IPS-18a (cell line): ENCODE measurements around the gene ZNF205.
"Not testable (repeated sequence)": the region's sequence is repeated elsewhere in the genome, so short reads cannot be mapped to it uniquely, and the experiment has no call there.

Experiments used
- H3K27ac ChIP-seq: one replicate; pipeline ENCODE4 v1.5.1; 2013; ENCODE audit warnings: low read length
- H3K27me3 ChIP-seq: one replicate; pipeline ENCODE4 v1.6.1; 2013; ENCODE audit warnings: mild to moderate bottlenecking, low read length; ENCODE audit not compliant: control insufficient read depth, insufficient read depth
- H3K36me3 ChIP-seq: one replicate; pipeline ENCODE4 v1.6.1; 2013; ENCODE audit warnings: low read depth, low read length; ENCODE audit not compliant: control insufficient read depth
- H3K4me1 ChIP-seq: one replicate; pipeline ENCODE4 v1.6.1; 2013; ENCODE audit warnings: low read depth, low read length; ENCODE audit not compliant: control insufficient read depth
- H3K4me3 ChIP-seq: one replicate; pipeline ENCODE4 v1.5.1; 2013; ENCODE audit warnings: low read length
- H3K9ac ChIP-seq: one replicate; pipeline ENCODE4 v1.6.1; 2013; ENCODE audit warnings: mild to moderate bottlenecking, low read length, moderate library complexity
- H3K9me3 ChIP-seq: one replicate; pipeline ENCODE4 v1.6.1; 2013; ENCODE audit warnings: low read depth, low read length; ENCODE audit not compliant: control insufficient read depth

The ZNF205 gene

DNA sequence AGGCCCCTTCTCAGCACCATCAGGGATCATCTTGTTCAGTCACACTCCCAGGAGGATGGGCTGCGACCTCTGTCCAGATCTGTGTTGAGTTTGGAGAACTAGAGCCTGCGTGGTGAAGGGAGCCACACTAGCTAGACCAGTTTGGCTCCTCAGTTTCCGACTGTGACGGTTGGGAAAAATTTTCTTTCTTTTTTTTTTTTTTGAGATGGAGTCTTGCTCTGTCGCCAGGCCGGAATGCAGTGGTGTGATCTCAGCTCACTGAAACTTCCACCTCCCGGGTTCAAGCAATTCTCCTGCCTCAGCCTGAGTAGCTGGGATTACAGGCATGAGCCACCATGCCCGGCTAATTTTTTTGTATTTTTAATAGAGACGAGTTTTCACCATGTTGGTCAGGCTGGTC is 27.2 kb downstream of the ZNF205 start:
- H3K27me3 ChIP-seq, H3K4me1 ChIP-seq, H3K4me3 ChIP-seq, H3K9me3 ChIP-seq, H3K36me3 ChIP-seq, H3K9ac ChIP-seq, H3K27ac ChIP-seq: not testable (repeated sequence)

DNA sequence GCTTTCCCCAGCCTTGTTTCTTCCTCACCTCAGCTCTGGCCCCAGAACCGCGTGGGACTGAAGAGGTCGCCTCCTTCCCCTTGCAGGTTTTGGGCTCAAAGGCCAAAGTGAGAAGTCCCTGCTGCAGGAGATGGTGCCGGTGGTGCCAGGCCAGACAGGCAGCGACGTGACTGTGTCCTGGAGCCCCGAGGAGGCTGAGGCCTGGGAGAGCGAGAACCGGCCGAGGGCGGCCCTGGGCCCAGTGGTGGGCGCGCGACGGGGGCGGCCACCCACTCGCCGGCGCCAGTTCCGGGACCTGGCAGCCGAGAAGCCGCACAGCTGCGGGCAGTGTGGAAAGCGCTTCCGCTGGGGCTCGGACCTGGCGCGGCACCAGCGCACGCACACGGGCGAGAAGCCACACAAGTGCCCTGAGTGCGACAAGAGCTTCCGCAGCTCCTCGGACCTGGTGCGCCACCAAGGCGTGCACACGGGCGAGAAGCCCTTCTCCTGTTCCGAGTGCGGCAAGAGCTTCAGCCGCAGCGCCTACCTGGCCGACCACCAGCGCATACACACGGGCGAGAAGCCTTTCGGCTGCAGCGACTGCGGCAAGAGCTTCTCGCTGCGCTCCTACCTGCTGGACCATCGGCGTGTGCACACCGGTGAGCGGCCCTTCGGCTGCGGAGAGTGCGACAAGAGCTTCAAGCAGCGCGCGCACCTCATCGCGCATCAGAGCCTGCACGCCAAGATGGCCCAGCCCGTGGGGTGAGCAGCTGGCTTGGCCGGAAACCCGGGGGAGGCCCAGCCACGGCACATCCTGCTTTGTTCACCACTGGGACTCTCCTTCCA is 28.4 kb downstream of the ZNF205 start:
- H3K4me3 ChIP-seq: no peak overlapping the region
- no peaks in the 10 kb centered on the region for H3K4me1 ChIP-seq
- H3K27ac ChIP-seq: no peak overlapping the region
- H3K9ac ChIP-seq: no peak overlapping the region
- no peaks in the 10 kb centered on the region for H3K27me3 ChIP-seq
- no peaks in the 10 kb centered on the region for H3K36me3 ChIP-seq
- no peaks in the 10 kb centered on the region for H3K9me3 ChIP-seq

DNA sequence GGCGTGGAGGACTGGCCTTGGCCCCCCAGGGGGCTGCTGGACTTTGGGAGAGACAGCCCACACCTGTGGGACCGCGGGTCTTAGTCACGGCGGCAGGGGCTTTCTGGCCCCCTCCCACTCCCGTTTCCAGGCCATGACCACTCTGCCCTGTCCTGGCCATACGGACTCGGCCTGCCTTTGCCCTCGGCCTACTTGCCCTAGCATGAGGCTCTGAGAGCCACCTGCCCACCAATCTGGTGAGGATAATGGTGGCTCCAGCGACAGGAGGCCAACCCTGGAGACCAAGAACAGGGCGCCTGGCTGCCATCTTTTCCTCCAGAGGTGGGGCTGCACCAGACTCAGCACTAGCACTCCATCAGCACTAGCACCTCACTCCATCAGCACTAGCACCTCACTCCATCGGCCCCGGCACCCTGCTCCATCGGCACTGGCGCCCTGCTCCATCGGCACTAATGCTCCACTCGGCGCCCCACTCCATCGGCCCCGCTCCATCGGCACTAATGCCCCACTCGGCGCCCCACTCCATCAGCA is 29.5 kb downstream of the ZNF205 start:
- no peaks in the 10 kb centered on the region for H3K27me3 ChIP-seq
- H3K9ac ChIP-seq: no peak overlapping the region
- H3K4me1 ChIP-seq: no peaks in the 10 kb centered on the region
- no peak overlapping the region for H3K27ac ChIP-seq
- no peaks in the 10 kb centered on the region for H3K36me3 ChIP-seq
- H3K4me3 ChIP-seq: no peak overlapping the region
- H3K9me3 ChIP-seq: no peaks in the 10 kb centered on the region

DNA sequence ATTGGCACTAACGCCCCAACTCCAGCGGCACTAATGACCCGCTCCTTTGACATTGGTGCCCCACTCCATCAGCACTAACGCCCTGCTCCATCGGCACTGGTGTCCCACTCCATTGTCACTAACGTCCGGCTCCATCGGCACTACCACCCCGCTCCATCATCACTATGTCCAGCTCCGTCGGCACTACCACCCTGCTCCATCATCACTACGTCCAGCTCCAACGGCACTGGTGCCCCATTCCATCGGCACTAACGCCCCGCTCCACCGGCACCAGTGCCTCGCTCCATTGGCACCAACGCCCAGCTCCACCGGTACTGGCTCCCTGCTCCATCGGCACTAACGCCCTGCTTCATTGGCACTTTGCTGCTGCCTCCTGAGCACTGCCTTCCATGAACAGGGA is 29.9 kb downstream of the ZNF205 start:
- Histone ChIP-seq H3K27me3 (no peaks in the 10 kb centered on the region), H3K9ac (no peak overlapping the region), H3K4me3 (no peak overlapping the region), H3K9me3 (no peaks in the 10 kb centered on the region), H3K27ac (no peak overlapping the region), H3K36me3 (no peaks in the 10 kb centered on the region), H3K4me1 (no peaks in the 10 kb centered on the region)

DNA sequence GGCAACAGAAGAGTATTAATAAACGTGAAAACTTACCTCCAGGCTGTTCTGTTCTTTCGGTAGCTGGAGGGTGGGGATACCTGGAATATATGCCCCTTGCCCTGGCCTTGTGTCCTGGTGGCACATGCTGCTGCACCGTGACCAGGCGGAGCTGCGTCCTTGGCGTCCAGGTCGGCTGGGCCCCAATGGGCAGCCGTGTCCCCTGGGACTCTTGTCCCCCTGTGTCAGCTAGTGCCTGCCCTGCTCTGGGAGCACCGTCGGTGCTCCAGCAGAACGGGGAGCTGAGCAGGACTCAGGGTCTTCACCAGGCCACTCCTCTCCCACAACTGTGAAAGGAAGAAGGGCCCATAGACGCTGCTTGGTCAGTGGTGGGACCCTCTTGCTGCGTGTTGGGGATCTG is 30.4 kb downstream of the ZNF205 start:
- H3K9ac ChIP-seq: no peak overlapping the region
- H3K27ac ChIP-seq: no peak overlapping the region
- H3K27me3 ChIP-seq: peaks cover 3% of the 10 kb centered on the region
- no peaks in the 10 kb centered on the region for H3K9me3 ChIP-seq
- H3K4me3 ChIP-seq: no peak overlapping the region
- no peaks in the 10 kb centered on the region for H3K36me3 ChIP-seq
- no peaks in the 10 kb centered on the region for H3K4me1 ChIP-seq

DNA sequence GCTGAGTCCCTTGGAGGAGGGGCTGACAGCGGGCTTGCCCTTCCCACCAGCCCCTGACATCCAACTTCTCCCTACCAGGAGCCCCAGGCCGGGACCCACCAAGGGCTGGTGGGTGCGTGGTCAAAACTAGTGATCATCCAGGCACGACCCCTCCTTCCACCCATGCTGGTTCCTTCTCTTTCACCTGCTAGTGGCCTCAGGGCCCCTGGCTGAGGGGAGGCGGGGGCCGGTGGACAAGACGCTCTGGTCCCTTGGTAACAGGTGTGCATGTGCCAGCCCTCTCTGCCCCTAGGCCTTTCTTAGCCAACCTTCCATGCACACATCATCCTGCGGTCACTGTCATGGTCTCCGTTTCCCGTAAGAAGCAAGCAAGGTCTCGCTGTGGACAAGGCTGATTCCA is 30.8 kb downstream of the ZNF205 start:
- Histone ChIP-seq H3K27ac (no peak overlapping the region), H3K4me1 (no peaks in the 10 kb centered on the region), H3K9ac (no peak overlapping the region), H3K27me3 (peaks cover 8% of the 10 kb centered on the region), H3K36me3 (no peaks in the 10 kb centered on the region), H3K4me3 (no peak overlapping the region), H3K9me3 (no peaks in the 10 kb centered on the region)

DNA sequence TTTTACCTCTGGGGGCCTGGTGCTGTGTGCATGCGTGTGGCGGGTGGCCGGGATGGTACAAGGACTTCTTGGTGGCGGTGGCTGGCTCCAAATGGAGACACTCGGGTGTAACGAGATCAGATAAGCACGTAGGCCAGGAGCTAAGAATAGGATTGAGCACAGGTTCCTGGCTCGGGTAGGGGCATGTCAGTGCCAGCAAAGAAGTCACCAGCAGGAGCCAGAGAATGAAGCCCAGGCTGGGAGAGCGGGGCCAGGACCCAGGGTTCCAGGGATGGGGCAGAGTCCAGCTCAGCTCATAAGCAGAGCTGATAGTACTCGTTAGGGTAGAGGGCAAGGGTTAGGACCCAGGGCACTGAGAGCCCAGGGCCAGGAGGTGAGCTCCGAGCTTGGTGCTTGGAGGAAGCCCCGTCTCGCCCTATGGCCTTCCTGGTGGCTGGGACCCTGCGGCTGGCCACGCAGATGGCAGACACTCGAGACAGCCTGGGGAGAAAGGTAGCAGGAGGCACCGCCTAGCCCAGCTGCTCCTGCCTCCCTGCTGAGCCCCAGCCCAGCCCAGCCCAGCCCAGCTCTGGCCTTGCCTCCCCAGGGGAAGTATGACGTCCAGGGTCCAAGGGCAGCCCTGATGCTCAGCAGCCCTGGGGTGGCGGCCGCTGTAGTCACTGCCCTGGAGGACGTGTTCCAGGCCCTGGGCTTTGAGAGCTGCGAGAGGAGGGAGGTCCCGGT is 31.4 kb downstream of the ZNF205 start:
- Histone ChIP-seq H3K9me3 (no peaks in the 10 kb centered on the region), H3K4me1 (no peaks in the 10 kb centered on the region), H3K36me3 (no peaks in the 10 kb centered on the region), H3K27ac (no peak overlapping the region), H3K9ac (no peak overlapping the region), H3K4me3 (no peak overlapping the region), H3K27me3 (peaks cover 13% of the 10 kb centered on the region)

DNA sequence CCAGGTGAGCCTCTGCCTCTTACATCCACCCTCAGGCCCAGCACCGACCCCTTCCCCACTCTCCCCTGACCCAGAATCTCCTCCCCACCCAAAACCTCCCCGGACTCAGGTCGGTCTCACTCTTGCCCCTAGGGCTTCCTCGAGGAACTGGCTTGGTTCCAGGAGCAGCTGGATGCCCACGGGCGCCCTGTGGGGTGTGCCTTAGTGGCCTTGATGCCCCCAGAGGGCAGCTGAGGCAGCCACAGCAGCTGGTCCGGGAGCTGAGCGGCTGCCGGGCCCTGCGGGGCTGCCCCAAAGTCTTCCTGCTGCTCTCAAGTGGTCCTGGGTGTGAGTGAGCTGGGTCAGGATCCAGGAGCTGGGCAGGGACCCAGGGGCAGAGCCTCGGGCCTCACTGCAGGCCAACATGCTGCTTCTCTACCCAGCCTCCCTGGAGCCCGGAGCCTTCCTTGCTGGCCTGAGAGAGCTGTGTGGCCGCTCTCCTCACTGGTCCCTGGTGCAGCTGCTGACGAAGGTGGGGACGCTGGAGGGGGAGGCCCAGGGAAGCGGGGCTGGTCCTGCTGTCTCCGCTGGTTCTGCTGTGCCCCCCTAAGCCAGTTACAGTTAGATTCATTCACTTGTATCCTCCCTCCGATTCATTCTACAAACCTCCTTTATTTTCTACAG is 32.1 kb downstream of the ZNF205 start:
- Histone ChIP-seq H3K4me1 (no peaks in the 10 kb centered on the region), H3K27ac (no peak overlapping the region), H3K27me3 (peaks cover 20% of the 10 kb centered on the region), H3K9ac (no peak overlapping the region), H3K9me3 (no peaks in the 10 kb centered on the region), H3K36me3 (no peaks in the 10 kb centered on the region), H3K4me3 (no peak overlapping the region)

DNA sequence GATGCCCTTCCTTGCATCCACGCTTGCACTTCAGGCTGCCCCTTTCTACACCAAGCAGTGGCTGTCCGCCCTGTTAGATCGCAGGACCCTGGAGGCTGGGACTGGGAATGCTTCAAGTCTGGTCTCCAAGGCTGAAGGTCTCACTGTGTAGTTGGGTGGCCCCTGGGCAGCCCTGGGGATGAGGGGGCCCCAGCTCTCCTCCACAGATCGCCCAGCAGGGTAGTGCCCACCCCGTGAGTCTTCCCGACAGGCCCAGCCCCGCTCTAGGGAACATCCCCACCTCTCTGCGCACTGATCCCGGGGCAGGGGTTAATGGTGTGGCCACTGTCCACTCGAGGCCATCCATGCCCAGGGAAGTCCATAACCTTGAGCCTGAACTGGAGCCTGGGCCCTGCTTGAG is 32.8 kb downstream of the ZNF205 start:
- no peak overlapping the region for H3K27ac ChIP-seq

DNA sequence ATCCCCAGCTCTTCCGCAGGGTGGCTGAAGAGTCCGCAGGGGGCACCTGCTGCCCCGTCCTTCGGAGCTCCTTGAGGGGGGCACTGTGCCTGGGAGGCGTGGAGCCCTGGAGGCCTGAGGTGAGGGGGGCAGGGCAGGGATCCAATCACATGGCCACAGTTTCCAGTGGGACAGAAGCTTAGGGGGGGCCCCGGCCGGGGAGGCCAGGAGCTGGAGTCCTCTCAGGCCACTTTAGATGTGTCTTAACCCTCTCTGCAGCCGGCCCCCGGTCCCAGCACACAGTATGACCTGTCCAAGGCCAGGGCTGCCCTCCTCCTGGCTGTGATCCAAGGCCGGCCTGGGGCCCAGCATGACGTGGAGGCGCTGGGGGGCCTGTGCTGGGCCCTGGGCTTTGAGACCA is 33.3 kb downstream of the ZNF205 start:
- no peak overlapping the region for H3K4me3 ChIP-seq
- no peaks in the 10 kb centered on the region for H3K4me1 ChIP-seq

More for the DNA sequence above, 32.8 kb downstream of the ZNF205 start:
- peaks cover 20% of the 10 kb centered on the region for H3K27me3 ChIP-seq
- H3K4me1 ChIP-seq: no peaks in the 10 kb centered on the region
- H3K9me3 ChIP-seq: no peaks in the 10 kb centered on the region
- H3K4me3 ChIP-seq: no peak overlapping the region
- H3K9ac ChIP-seq: no peak overlapping the region
- H3K36me3 ChIP-seq: no peaks in the 10 kb centered on the region

DNA sequence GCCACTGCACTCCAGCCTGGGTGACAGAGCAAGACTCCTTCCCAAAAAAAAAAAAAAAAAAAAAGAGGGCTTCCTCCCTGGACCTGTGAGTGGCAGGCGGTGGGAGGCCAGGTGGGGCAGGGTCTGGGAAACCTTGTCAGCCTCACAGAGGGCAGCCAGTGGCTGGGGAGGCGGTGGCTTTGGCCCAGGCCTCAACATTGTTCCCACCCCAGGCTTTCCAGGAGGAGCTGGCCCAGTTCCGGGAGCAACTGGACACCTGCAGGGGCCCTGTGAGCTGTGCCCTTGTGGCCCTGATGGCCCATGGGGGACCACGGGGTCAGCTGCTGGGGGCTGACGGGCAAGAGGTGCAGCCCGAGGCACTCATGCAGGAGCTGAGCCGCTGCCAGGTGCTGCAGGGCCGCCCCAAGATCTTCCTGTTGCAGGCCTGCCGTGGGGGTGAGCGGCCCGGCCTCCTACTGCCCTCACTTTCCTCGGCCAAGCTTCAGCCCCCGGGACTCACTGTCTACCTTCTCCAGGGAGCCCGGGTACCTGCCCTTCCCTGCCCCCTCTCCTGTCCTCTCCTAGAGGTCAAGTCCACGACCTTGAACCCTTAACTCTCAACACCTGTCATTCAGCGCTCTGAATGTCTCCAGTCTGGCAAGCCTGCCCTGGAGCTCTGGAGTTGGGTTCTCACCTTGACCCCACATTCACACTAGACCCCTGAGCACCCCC is 34.8 kb downstream of the ZNF205 start:
- H3K4me1 ChIP-seq: no peaks in the 10 kb centered on the region
- H3K9ac ChIP-seq: no peak overlapping the region
- H3K27ac ChIP-seq: no peak overlapping the region
- no peak overlapping the region for H3K4me3 ChIP-seq
- no peaks in the 10 kb centered on the region for H3K36me3 ChIP-seq
- no peaks in the 10 kb centered on the region for H3K9me3 ChIP-seq
- H3K27me3 ChIP-seq: peaks cover 20% of the 10 kb centered on the region

More for the DNA sequence above, 33.3 kb downstream of the ZNF205 start:
- no peaks in the 10 kb centered on the region for H3K9me3 ChIP-seq
- H3K27me3 ChIP-seq: peaks cover 20% of the 10 kb centered on the region
- H3K9ac ChIP-seq: no peak overlapping the region
- H3K36me3 ChIP-seq: no peaks in the 10 kb centered on the region
- H3K27ac ChIP-seq: no peak overlapping the region
